ENCODE data around the gene CMTM4.
"Not testable (repeated sequence)": the region's sequence is repeated elsewhere in the genome, so short reads cannot be mapped to it uniquely, and the experiment has no call there.

CMTM4 gene

DNA sequence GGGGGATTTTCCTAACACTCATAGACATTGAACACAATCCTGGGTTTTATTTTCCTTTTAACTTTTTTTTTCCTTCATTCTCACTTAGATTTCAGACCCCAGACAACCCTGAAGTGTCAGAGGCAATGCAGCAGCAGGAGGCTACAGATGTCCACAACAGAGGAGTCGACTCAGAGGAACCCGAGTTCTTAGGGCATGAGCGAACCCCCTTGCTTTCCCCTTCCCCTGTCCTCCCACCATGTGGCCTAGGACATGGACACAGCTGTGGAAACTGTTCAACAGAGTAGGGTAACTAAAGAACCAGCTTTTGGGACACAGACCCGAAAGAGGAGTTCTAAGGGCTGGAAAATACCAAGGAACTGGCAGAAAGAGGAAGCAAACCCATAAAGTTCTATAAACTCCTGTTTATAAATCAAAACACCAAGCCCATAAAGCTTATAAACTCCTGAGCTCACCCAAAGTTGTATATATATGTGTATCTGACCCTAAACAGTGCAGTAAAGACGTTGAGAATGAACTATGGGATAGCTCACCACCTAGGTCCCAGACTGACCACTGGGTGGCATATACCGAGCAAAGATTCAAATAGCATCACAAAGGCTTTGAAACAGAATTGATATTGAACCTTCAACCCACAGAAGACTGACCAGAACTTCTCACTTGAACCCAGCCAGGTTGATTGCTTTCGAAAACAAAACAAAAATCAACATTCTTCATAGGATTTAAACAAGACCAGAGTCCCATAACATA, 33.9 kb downstream of the CMTM4 start:
- Histone ChIP-seq H3K36me3 (ENCODE audit: control insufficient read depth, insufficient read depth, low read length) (no peaks in the 10 kb centered on the region), H3K4me3 (ENCODE audit: low read depth, low read length) (no peak overlapping the region), H3K9me3 (ENCODE audit: control insufficient read depth, insufficient read depth, low read length) (no peaks in the 10 kb centered on the region), H3K4me1 (ENCODE audit: control insufficient read depth, insufficient read depth, low read length) (peaks cover 6% of the 10 kb centered on the region), H3K27me3 (ENCODE audit: control insufficient read depth, insufficient read depth, low read length) (no peaks in the 10 kb centered on the region), H3K9ac (ENCODE audit: low read depth, low read length) (no peak overlapping the region)

DNA sequence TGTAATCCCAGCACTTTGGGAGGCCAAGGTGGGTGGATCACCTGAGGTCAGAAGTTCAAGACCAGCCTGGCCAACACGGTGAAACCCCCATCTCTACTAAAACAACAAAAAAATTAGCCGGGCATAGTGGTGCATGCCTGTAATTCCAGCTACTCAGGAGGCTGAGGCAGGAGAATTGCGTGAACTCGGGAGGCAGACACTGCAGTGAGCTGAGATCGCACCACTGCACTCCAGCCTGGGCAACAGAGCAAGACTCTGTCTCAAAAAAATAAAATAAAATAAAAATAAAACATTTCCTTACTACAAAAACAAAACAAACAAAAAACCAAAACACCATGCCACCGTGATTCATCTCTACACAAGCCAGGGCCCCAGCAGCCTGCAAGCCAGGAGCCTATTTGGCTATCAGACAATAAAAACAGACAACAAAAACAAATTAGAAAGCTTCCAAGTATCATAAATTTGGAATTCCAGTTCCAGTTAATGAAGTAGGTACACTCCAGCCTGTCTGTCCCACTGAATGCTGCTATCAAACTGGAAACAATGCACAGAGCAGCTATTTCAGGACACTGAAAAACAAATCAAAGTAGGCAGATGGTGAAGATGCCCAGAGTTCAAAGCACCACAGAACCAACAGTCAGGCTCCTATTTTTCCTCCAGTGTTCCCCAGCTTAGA, 34.7 kb downstream of the CMTM4 start:
- not testable (repeated sequence) for H3K4me3 ChIP-seq (ENCODE audit: low read depth, low read length); H3K27me3 ChIP-seq (ENCODE audit: control insufficient read depth, insufficient read depth, low read length); H3K4me1 ChIP-seq (ENCODE audit: control insufficient read depth, insufficient read depth, low read length); H3K36me3 ChIP-seq (ENCODE audit: control insufficient read depth, insufficient read depth, low read length); H3K9ac ChIP-seq (ENCODE audit: low read depth, low read length); H3K9me3 ChIP-seq (ENCODE audit: control insufficient read depth, insufficient read depth, low read length)

DNA sequence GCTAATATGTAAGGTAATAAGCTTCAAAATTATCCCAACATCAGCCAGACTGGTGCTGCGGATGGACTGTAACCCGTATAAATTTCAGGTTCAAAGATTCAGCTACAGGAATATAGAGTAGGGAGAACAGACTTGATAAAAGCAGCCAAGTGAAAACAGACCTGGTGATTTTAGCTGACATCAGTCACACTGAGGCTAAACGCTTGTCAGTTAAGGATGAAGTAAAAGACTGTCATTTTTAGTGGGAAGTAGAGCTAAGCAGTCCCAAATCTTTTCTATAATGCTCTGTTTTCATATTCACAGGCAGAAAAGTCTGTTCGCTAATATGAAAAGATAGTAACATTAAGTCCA, 35.4 kb downstream of the CMTM4 start:
- no peaks in the 10 kb centered on the region for H3K36me3 ChIP-seq (ENCODE audit: control insufficient read depth, insufficient read depth, low read length)
- H3K9ac ChIP-seq (ENCODE audit: low read depth, low read length): peak overlapping the region; percentile 4
- H3K27me3 ChIP-seq (ENCODE audit: control insufficient read depth, insufficient read depth, low read length): no peaks in the 10 kb centered on the region
- no peaks in the 10 kb centered on the region for H3K9me3 ChIP-seq (ENCODE audit: control insufficient read depth, insufficient read depth, low read length)
- H3K4me1 ChIP-seq (ENCODE audit: control insufficient read depth, insufficient read depth, low read length): peaks cover 6% of the 10 kb centered on the region
- H3K4me3 ChIP-seq (ENCODE audit: low read depth, low read length): no peak overlapping the region

DNA sequence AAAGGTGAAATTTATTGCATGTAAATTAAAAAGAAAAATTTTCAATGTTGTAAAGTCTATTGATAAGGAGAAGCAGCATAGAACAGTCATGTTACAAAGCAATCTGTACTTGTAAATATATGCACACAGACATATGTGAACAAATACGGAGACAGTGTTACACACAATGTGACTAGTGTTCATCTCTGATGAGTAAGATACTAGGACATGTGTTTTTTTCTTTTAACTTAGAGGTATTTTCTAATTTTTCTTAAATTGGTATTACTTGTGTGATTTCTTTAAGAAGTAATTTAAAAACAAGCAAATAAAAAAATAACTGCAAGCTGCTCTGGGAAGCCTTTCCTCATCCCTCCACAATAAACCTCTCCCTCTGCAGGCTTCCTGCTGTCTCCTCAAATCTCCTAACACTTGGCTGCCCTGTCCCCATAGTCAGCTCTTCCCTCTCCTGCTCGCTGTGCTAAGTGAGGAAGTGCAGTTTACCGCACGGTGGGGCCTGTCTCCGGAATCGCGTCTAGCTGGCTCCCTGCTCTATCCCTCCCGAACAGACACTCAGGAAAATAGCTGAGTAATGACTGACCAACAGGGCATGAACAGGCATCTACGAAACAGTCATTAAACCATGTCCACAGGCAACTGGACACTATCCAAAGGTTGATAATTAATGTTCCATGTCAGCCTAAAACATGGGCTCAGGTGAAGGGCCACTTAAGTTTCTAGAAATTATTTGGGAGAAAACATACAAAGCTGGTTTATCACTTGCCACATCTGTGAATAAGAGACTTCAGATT, 35.9 kb downstream of the CMTM4 start:
- H3K4me3 ChIP-seq (ENCODE audit: low read depth, low read length): no peak overlapping the region

DNA sequence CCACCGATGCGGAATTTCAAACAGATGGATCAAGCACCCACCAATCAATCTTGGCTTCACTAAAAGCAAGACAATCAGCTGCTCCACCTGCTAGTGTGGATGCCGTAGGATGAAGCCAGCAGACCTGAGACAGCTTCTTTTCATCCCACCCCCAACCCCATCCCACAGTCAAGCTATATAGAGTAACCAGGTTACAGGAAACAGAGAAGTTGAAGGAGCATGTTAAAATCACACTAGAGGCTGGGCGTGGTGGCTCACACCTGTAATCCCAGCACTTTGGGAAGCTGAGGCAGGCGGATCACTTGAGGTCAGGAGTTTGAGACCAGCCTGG, 37.7 kb downstream of the CMTM4 start:
- no peaks in the 10 kb centered on the region for H3K27me3 ChIP-seq (ENCODE audit: control insufficient read depth, insufficient read depth, low read length)
- H3K9me3 ChIP-seq (ENCODE audit: control insufficient read depth, insufficient read depth, low read length): no peaks in the 10 kb centered on the region
- H3K36me3 ChIP-seq (ENCODE audit: control insufficient read depth, insufficient read depth, low read length): no peaks in the 10 kb centered on the region
- peaks cover 6% of the 10 kb centered on the region for H3K4me1 ChIP-seq (ENCODE audit: control insufficient read depth, insufficient read depth, low read length)
- H3K4me3 ChIP-seq (ENCODE audit: low read depth, low read length): no peak overlapping the region
- H3K9ac ChIP-seq (ENCODE audit: low read depth, low read length): no peak overlapping the region

More for the DNA sequence above, 35.9 kb downstream of the CMTM4 start:
- Histone ChIP-seq H3K4me1 (ENCODE audit: control insufficient read depth, insufficient read depth, low read length) (peaks cover 6% of the 10 kb centered on the region), H3K36me3 (ENCODE audit: control insufficient read depth, insufficient read depth, low read length) (no peaks in the 10 kb centered on the region), H3K9ac (ENCODE audit: low read depth, low read length) (peak overlapping the region; percentile 4), H3K9me3 (ENCODE audit: control insufficient read depth, insufficient read depth, low read length) (no peaks in the 10 kb centered on the region), H3K27me3 (ENCODE audit: control insufficient read depth, insufficient read depth, low read length) (no peaks in the 10 kb centered on the region)

DNA sequence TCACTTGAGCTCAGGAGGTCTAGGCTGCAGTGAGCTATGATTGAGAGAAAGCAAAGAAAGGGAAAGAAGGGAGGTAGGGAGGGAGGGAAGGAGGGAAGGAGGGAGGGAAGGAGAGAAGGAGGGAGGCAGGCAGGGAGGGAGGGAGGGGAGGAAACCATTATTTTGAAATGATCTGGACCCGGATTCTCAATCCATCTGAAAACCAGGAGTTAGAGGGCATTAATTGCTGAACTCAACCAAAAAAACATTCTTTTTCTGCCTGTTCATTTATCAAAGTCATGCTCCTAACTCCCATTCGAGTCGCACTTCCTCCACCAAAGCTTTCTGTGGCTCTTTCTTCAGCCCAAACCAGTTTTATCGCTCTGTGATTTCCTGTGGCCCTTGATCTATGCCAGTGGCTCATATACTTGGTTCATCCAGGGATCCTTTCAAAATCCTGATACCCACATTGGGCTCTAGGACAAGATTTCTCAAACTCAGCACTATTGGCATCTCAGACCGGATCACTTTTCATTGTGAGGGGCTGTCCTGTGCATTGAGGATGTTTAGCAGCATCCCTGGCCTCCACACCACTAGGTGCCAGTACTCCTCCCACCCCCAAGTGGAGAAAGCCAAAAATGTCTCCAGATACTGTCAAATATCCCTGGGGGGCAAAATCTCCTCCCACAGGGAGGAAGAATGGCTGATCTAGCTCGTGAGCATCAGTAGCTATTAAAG, 38.2 kb downstream of the CMTM4 start:
- no peak overlapping the region for H3K9ac ChIP-seq (ENCODE audit: low read depth, low read length)
- peaks cover 6% of the 10 kb centered on the region for H3K4me1 ChIP-seq (ENCODE audit: control insufficient read depth, insufficient read depth, low read length)
- H3K36me3 ChIP-seq (ENCODE audit: control insufficient read depth, insufficient read depth, low read length): no peaks in the 10 kb centered on the region
- no peak overlapping the region for H3K4me3 ChIP-seq (ENCODE audit: low read depth, low read length)
- no peaks in the 10 kb centered on the region for H3K9me3 ChIP-seq (ENCODE audit: control insufficient read depth, insufficient read depth, low read length)
- H3K27me3 ChIP-seq (ENCODE audit: control insufficient read depth, insufficient read depth, low read length): no peaks in the 10 kb centered on the region

DNA sequence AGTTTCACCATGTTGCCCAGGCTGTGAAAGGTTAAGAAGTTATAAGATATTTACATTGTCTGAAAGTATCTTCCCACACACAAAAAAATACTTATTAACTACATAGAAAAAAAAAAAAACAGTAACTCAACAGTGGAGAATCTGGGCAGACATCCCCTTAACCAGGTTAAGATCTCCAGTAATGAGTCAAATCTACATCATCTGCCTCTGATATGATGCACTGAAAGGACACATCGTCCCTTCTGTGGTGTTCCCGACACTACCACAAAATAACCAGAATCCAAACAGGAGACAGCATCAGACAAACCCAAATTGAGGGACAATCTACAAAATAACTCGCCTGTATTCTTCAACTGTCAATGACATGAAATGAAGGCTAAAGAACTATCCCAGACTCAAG, 40.0 kb downstream of the CMTM4 start:
- no peak overlapping the region for H3K4me3 ChIP-seq (ENCODE audit: low read depth, low read length)
- no peaks in the 10 kb centered on the region for H3K9me3 ChIP-seq (ENCODE audit: control insufficient read depth, insufficient read depth, low read length)
- no peaks in the 10 kb centered on the region for H3K36me3 ChIP-seq (ENCODE audit: control insufficient read depth, insufficient read depth, low read length)
- H3K9ac ChIP-seq (ENCODE audit: low read depth, low read length): no peak overlapping the region
- H3K4me1 ChIP-seq (ENCODE audit: control insufficient read depth, insufficient read depth, low read length): peaks cover 12% of the 10 kb centered on the region
- no peaks in the 10 kb centered on the region for H3K27me3 ChIP-seq (ENCODE audit: control insufficient read depth, insufficient read depth, low read length)

DNA sequence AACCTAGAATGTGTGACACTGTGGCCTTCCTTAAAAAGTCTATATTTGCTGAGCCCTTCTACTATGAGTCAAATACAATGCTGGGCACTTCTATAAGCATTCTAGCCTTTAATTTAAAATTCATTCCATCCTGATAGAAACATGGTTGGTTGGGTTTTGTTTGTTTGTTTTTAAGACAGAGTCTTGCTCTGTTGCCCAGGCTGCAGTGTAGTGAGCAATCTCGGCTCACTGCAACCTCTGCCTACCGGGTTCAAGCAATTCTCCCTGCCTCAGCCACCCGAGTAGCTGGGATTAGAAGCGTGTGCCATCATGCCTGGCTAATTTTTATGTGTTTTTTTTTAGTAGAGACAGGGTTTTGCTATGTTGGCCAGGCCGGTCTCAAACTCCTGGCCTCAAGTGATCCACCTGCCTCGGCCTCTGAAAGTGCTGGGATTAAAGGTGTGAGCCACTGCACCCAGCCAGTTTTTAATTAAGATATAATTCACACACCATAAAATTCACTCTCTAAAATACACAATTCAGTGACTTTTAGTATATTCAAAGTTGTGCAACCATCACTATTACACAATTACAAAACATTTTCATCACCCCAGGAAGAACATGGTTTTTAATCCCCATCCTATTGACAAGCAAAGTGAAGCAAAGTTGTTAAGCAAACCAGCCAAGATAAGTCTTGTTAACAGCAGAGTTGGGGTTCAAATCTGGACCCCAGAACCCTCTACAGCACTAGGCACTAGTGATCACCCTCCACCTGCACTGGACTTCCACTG, 42.8 kb downstream of the CMTM4 start:
- H3K4me3 ChIP-seq (ENCODE audit: low read depth, low read length): no peak overlapping the region
- H3K27me3 ChIP-seq (ENCODE audit: control insufficient read depth, insufficient read depth, low read length): no peaks in the 10 kb centered on the region
- H3K36me3 ChIP-seq (ENCODE audit: control insufficient read depth, insufficient read depth, low read length): no peaks in the 10 kb centered on the region
- H3K9me3 ChIP-seq (ENCODE audit: control insufficient read depth, insufficient read depth, low read length): no peaks in the 10 kb centered on the region
- H3K4me1 ChIP-seq (ENCODE audit: control insufficient read depth, insufficient read depth, low read length): peaks cover 12% of the 10 kb centered on the region
- H3K9ac ChIP-seq (ENCODE audit: low read depth, low read length): no peak overlapping the region

DNA sequence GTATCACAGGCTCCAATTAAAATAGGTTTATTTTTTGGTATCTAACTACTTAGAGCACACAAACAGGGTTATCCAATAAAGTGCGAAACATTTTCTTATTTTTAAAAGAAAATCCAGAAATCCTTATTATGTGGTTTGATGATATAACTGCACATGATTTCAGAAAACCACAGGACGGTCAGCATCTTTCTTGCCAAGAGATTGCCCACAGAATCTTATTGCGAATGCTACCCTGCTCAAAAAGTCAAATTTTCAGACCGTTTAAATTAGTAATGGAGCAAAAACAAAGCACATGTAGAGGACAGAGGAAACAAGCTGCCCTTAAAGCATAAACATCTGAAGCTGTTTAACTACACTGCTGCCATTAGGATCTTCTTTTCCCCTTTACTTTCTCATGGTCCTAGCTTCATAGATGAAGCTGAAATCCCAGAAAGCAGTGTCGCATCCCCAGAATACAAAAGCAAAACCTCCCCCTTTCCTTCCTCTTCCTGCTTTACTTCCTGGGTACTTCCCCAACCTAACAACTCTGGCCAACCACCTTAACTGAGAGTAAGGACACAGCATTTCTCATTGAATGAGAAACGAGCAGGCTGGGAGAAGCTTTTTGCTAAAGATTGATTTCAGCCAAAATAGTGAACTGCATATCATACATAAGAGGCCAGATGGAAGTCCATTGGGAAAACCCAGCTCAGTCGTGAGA, 43.7 kb downstream of the CMTM4 start:
- Histone ChIP-seq H3K9me3 (ENCODE audit: control insufficient read depth, insufficient read depth, low read length) (no peaks in the 10 kb centered on the region), H3K27me3 (ENCODE audit: control insufficient read depth, insufficient read depth, low read length) (no peaks in the 10 kb centered on the region), H3K36me3 (ENCODE audit: control insufficient read depth, insufficient read depth, low read length) (no peaks in the 10 kb centered on the region), H3K9ac (ENCODE audit: low read depth, low read length) (no peak overlapping the region), H3K4me3 (ENCODE audit: low read depth, low read length) (no peak overlapping the region), H3K4me1 (ENCODE audit: control insufficient read depth, insufficient read depth, low read length) (peaks cover 12% of the 10 kb centered on the region)

DNA sequence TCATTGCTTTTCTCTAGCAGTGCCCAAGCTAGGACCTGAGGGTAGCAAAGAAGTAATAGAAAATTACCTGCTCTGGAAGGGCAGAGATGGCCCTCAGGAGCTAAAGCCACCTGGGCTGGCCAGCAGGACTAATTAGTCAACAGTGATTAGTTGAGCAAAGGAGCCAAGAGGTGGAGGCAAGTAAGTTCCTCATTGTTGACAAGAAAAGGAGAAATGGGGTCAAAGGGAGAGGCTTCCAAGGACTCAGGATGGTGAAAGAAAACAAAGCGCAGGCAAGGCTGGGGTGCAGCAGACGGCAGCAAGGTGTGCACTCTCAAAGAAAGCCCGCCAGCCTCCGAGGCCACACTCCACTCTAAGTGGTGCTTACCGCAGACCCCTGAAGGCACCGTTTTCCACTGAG, 44.6 kb downstream of the CMTM4 start:
- no peak overlapping the region for H3K9ac ChIP-seq (ENCODE audit: low read depth, low read length)
- no peaks in the 10 kb centered on the region for H3K9me3 ChIP-seq (ENCODE audit: control insufficient read depth, insufficient read depth, low read length)
- H3K4me1 ChIP-seq (ENCODE audit: control insufficient read depth, insufficient read depth, low read length): peaks cover 12% of the 10 kb centered on the region
- no peaks in the 10 kb centered on the region for H3K27me3 ChIP-seq (ENCODE audit: control insufficient read depth, insufficient read depth, low read length)
- H3K36me3 ChIP-seq (ENCODE audit: control insufficient read depth, insufficient read depth, low read length): no peaks in the 10 kb centered on the region
- no peak overlapping the region for H3K4me3 ChIP-seq (ENCODE audit: low read depth, low read length)

DNA sequence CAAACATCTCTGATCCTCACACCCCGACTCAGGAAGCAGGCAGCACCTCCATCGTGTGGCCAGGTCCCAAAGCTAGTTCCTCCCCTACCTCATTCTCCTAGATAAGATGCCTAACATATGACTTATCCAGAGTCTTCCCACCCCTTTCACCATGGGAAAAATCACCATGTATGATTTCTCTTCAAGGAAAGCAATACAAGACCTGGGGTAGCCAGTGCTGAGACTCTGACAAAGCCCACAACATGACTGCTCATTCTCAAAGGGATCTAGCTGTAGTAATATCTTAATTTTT, 45.1 kb downstream of the CMTM4 start:
- Histone ChIP-seq H3K9me3 (ENCODE audit: control insufficient read depth, insufficient read depth, low read length) (no peaks in the 10 kb centered on the region), H3K27me3 (ENCODE audit: control insufficient read depth, insufficient read depth, low read length) (no peaks in the 10 kb centered on the region), H3K36me3 (ENCODE audit: control insufficient read depth, insufficient read depth, low read length) (no peaks in the 10 kb centered on the region), H3K4me1 (ENCODE audit: control insufficient read depth, insufficient read depth, low read length) (peaks cover 12% of the 10 kb centered on the region), H3K4me3 (ENCODE audit: low read depth, low read length) (peak overlapping the region; percentile 38), H3K9ac (ENCODE audit: low read depth, low read length) (no peak overlapping the region)

Data from iPS-15b (cell line).